Ishikawa (cell line): Measurements from ENCODE around the gene SLK.

Experiments
- CEBPB ChIP-seq: IDR thresholded peaks from 2 replicates; pipeline ENCODE4 v1.6.1; 2012
- CREB1 ChIP-seq: IDR thresholded peaks from 2 replicates; pipeline ENCODE4 v1.6.1; 2012; ENCODE audit warnings: low read depth
- EGR1 ChIP-seq: IDR thresholded peaks from 2 replicates; pipeline ENCODE4 v1.6.1; 2012
- EP300 ChIP-seq: IDR thresholded peaks from 2 replicates; pipeline ENCODE4 v1.6.1; 2012; ENCODE audit warnings: borderline replicate concordance
- FOXM1 ChIP-seq: IDR thresholded peaks from 2 replicates; pipeline ENCODE4 v1.6.1; 2012; ENCODE audit warnings: low read depth, borderline replicate concordance
- MAX ChIP-seq: IDR thresholded peaks from 2 replicates; pipeline ENCODE4 v1.6.1; 2012
- NFIC ChIP-seq: IDR thresholded peaks from 2 replicates; pipeline ENCODE4 v1.6.1; 2012
- RAD21 ChIP-seq: IDR thresholded peaks from 2 replicates; pipeline ENCODE4 v1.6.1; 2012; ENCODE audit warnings: low read depth
- TAF1 ChIP-seq: IDR thresholded peaks from 2 replicates; pipeline ENCODE4 v1.6.1; 2012; ENCODE audit warnings: low read depth, mild to moderate bottlenecking
- TCF12 ChIP-seq: IDR thresholded peaks from 2 replicates; pipeline ENCODE4 v1.6.1; 2012; ENCODE audit warnings: low read depth
- TEAD4 ChIP-seq: IDR thresholded peaks from 2 replicates; pipeline ENCODE4 v1.6.1; 2012
- USF1 ChIP-seq: IDR thresholded peaks from 2 replicates; pipeline ENCODE4 v1.6.1; 2012
- YY1 ChIP-seq: IDR thresholded peaks from 2 replicates; pipeline ENCODE4 v1.6.1; 2012; ENCODE audit warnings: low read depth
- ZBTB7A ChIP-seq: IDR thresholded peaks from 2 replicates; pipeline ENCODE4 v1.6.1; 2012; ENCODE audit warnings: low read depth
- TF ChIP-seq, protein P1 (sequence below): IDR thresholded peaks from 2 replicates; pipeline ENCODE4 v1.6.1; 2012; ENCODE audit warnings: low read depth, mild to moderate bottlenecking

Gene SLK

DNA sequence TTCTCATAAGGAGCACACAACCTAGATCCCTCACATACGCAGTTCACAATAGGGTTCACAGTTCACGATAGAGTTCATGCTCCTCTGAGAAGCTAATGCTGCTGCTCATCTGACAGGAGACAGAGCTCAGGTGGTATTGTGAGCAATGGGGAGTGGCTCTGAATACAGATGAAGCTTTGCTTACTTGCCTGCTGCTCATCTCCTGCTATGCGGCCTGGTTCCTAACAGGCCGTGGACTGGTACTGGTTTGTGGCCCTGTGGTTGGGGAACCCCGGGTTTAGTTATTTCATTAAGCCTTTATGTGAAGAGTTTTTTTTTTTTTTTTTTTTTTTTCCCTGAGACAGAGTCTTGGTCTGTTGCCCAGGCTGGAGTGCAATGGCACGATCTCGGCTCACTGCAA, 19.4 kb downstream of the SLK start:
- TF ChIP-seq USF1 (no peak), EGR1 (no peak), CEBPB (no peak), EP300 (no peak), RAD21 (no peak), NFIC (no peak), YY1 (no peak), ZBTB7A (no peak), TCF12 (no peak), TAF1 (no peak), TEAD4 (no peak), FOXM1 (no peak), CREB1 (no peak), MAX (no peak)
- TF ChIP-seq, protein P1, sequence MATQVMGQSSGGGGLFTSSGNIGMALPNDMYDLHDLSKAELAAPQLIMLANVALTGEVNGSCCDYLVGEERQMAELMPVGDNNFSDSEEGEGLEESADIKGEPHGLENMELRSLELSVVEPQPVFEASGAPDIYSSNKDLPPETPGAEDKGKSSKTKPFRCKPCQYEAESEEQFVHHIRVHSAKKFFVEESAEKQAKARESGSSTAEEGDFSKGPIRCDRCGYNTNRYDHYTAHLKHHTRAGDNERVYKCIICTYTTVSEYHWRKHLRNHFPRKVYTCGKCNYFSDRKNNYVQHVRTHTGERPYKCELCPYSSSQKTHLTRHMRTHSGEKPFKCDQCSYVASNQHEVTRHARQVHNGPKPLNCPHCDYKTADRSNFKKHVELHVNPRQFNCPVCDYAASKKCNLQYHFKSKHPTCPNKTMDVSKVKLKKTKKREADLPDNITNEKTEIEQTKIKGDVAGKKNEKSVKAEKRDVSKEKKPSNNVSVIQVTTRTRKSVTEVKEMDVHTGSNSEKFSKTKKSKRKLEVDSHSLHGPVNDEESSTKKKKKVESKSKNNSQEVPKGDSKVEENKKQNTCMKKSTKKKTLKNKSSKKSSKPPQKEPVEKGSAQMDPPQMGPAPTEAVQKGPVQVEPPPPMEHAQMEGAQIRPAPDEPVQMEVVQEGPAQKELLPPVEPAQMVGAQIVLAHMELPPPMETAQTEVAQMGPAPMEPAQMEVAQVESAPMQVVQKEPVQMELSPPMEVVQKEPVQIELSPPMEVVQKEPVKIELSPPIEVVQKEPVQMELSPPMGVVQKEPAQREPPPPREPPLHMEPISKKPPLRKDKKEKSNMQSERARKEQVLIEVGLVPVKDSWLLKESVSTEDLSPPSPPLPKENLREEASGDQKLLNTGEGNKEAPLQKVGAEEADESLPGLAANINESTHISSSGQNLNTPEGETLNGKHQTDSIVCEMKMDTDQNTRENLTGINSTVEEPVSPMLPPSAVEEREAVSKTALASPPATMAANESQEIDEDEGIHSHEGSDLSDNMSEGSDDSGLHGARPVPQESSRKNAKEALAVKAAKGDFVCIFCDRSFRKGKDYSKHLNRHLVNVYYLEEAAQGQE = no peak

- TF ChIP-seq EGR1 = no peak
- TF ChIP-seq MAX = no peak
- no peak for TF ChIP-seq TEAD4
- TF ChIP-seq, protein P1 = no peak
Measured at GRCh38 chr10:103990121-103990520, 23.2 kb downstream of the SLK start.

DNA sequence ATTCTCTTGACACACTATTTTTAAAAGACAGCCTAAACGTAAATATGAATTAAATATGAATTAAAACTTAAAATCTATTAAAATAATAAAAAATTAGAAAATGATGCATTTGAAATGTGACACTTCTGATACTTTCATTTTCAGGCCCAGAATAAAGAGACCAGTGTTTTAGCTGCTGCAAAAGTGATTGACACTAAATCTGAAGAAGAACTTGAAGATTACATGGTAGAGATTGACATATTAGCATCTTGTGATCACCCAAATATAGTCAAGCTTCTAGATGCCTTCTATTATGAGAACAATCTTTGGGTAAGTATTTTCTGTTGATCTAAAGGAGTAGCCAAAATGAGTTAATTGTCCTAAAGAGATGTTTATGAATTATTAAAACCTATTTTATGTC, 23.6 kb downstream of the SLK start:
- TF ChIP-seq YY1 (no peak), TAF1 (no peak), CEBPB (no peak), EGR1 (no peak), USF1 (no peak), RAD21 (no peak), FOXM1 (no peak), TCF12 (no peak), NFIC (no peak), CREB1 (no peak), ZBTB7A (no peak), MAX (no peak), EP300 (no peak), TEAD4 (no peak)
- TF ChIP-seq, protein P1 = no peak

GRCh38 chr10:103991393-103992128, 24.6 kb downstream of the SLK start:
- no peak for TF ChIP-seq TEAD4

- TF ChIP-seq TEAD4 = no peak
- no peak for TF ChIP-seq EGR1
- no peak for TF ChIP-seq YY1
- no peak for TF ChIP-seq ZBTB7A
- TF ChIP-seq MAX = no peak
- TF ChIP-seq EP300 = no peak
Measured at GRCh38 chr10:103995134-103995533, 28.2 kb downstream of the SLK start.
